ENCODE data around the gene LATS1.
"Not testable (repeated sequence)": the region's sequence is repeated elsewhere in the genome, so short reads cannot be mapped to it uniquely, and the experiment has no call there.

Gene LATS1

GRCh38 chr6:149728499-149729234, 10.8 kb upstream of the LATS1 start:
- FAIRE-seq (no peak), DNase-seq (ENCODE audit: low spot score) (no peak)

- no peak for FAIRE-seq
- DNase-seq (ENCODE audit: low spot score), result no peak
Observed at GRCh38 chr6:149727793-149728498, 10.0 kb upstream of the LATS1 start.

GRCh38 chr6:149725785-149726184, 7.9 kb upstream of the LATS1 start:
- FAIRE-seq (no peak), DNase-seq (ENCODE audit: low spot score) (no peak)

- DNase-seq (ENCODE audit: low spot score), result peak; percentile 9
- no peak for FAIRE-seq
Observed at GRCh38 chr6:149723771-149724417, 6.0 kb upstream of the LATS1 start.

- DNase-seq (ENCODE audit: low spot score), result no peak
- no peak for FAIRE-seq
Observed at GRCh38 chr6:149723262-149723661, 5.4 kb upstream of the LATS1 start.

- FAIRE-seq, result no peak
- DNase-seq (ENCODE audit: low spot score), result no peak
Observed at GRCh38 chr6:149719531-149719930, 1.6 kb upstream of the LATS1 start.

GRCh38 chr6:149717255-149717587, 680 bp downstream of the LATS1 start:
- FAIRE-seq (no peak), DNase-seq (ENCODE audit: low spot score) (no peak)

GRCh38 chr6:149716181-149716963, 1.5 kb downstream of the LATS1 start:
- no peak for DNase-seq (ENCODE audit: low spot score)
- FAIRE-seq, result no peak

GRCh38 chr6:149714442-149714841, 3.5 kb downstream of the LATS1 start:
- no peak for FAIRE-seq

GRCh38 chr6:149711711-149712110, 6.2 kb downstream of the LATS1 start:
- no peak for FAIRE-seq
- DNase-seq (ENCODE audit: low spot score), result no peak

More at GRCh38 chr6:149714442-149714841, 3.5 kb downstream of the LATS1 start:
- no peak for DNase-seq (ENCODE audit: low spot score)

GRCh38 chr6:149701714-149702113, 16.2 kb downstream of the LATS1 start:
- DNase-seq (ENCODE audit: low spot score) (no peak), FAIRE-seq (no peak)

GRCh38 chr6:149699150-149699549, 18.8 kb downstream of the LATS1 start:
- FAIRE-seq (no peak), DNase-seq (ENCODE audit: low spot score) (no peak)

- DNase-seq (ENCODE audit: low spot score), result no peak
- FAIRE-seq, result no peak
Observed at GRCh38 chr6:149698175-149698574, 19.7 kb downstream of the LATS1 start.

GRCh38 chr6:149696901-149697300, 21.0 kb downstream of the LATS1 start:
- no peak for FAIRE-seq
- DNase-seq (ENCODE audit: low spot score), result no peak

GRCh38 chr6:149694921-149695320, 23.0 kb downstream of the LATS1 start:
- FAIRE-seq (no peak), DNase-seq (ENCODE audit: low spot score) (no peak)

- FAIRE-seq, result no peak
- DNase-seq (ENCODE audit: low spot score), result no peak
Observed at GRCh38 chr6:149691201-149691600, 26.7 kb downstream of the LATS1 start.

GRCh38 chr6:149686230-149686629, 31.7 kb downstream of the LATS1 start:
- FAIRE-seq (no peak), DNase-seq (ENCODE audit: low spot score) (no peak)

GRCh38 chr6:149683256-149683859, 34.5 kb downstream of the LATS1 start:
- no peak for DNase-seq (ENCODE audit: low spot score)
- no peak for FAIRE-seq

GRCh38 chr6:149681845-149682244, 36.1 kb downstream of the LATS1 start:
- not testable (repeated sequence) for DNase-seq (ENCODE audit: low spot score); FAIRE-seq

GRCh38 chr6:149681209-149681608, 36.7 kb downstream of the LATS1 start:
- DNase-seq (ENCODE audit: low spot score) (no peak), FAIRE-seq (no peak)

GRCh38 chr6:149680503-149680902, 37.4 kb downstream of the LATS1 start:
- FAIRE-seq (no peak), DNase-seq (ENCODE audit: low spot score) (no peak)

Data from RCC 7860 (cell line).